Measurements from ENCODE around the gene HHAT.

HHAT gene

DNA sequence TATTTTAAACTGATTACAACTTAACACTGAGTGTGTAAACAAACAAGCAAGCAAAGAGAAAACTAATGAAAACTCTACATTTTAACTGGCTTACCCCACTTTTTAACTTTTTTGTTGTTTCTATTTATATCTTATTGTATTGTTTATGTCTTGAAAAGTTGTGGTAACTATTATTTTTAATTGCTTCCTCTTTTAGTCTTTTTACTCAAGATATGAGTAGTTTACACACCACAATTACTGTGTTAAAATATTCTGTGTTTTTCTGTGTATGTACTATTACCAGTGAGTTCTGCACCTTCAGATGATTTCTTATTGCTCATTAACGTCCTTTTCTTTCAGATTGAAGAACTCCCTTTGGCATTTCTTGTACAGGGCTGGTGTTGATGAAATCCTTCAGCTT lies 4.7 kb upstream of the HHAT start:
- no peak overlapping the region for H2AFZ ChIP-seq (ENCODE audit: low read depth, low read length)
- H3K79me1 ChIP-seq (replicated peaks; ENCODE audit: low read length, poor library complexity, severe bottlenecking) = no peaks in the 10 kb centered on the region
- peaks cover 3% of the 10 kb centered on the region for H3K4me1 ChIP-seq (ENCODE audit: control insufficient read depth, insufficient read depth, low read depth, low read length)
- H3K18ac ChIP-seq (ENCODE audit: low read depth in 1 of 2, low read length in 2 of 2) = no peak overlapping the region
- no peak overlapping the region for H2AK5ac ChIP-seq (ENCODE audit: low read length, severe bottlenecking)
- peaks cover 6% of the 10 kb centered on the region for H3K9me3 ChIP-seq (ENCODE audit: control insufficient read depth, low read length)
- H3K4me2 ChIP-seq (ENCODE audit: low read length, poor library complexity, severe bottlenecking) = no peak overlapping the region
- no peak overlapping the region for H3K23ac ChIP-seq (ENCODE audit: low read length in 2 of 2)
- H3K9ac ChIP-seq (ENCODE audit: low read length) = no peak overlapping the region
- H3K36me3 ChIP-seq (ENCODE audit: control insufficient read depth in 1 of 2, insufficient read depth in 2 of 2, low read depth in 1 of 2, low read length in 2 of 2) = no peaks in the 10 kb centered on the region
- H2BK120ac ChIP-seq (ENCODE audit: low read depth, low read length) = no peak overlapping the region
- no peak overlapping the region for H4K91ac ChIP-seq (ENCODE audit: low read length)
- no peak overlapping the region for H2BK5ac ChIP-seq (ENCODE audit: low read depth, low read length, poor library complexity, severe bottlenecking)
- no peaks in the 10 kb centered on the region for H3K27me3 ChIP-seq (ENCODE audit: control insufficient read depth in 1 of 2, insufficient read depth in 1 of 2, low read length in 2 of 2)
- H3K4me3 ChIP-seq (ENCODE audit: insufficient read depth in 1 of 2, low read depth in 1 of 2, low read length in 2 of 2) = no peak overlapping the region
- 80% methylated on average over 1 of the region's 1 CpG for WGBS
- H2BK15ac ChIP-seq (ENCODE audit: low read depth, poor library complexity, severe bottlenecking) = no peak overlapping the region
- DNase-seq = no peak
- no peak overlapping the region for H3K14ac ChIP-seq (ENCODE audit: low read length in 2 of 2)
- H2BK12ac ChIP-seq (ENCODE audit: low read length in 2 of 2) = no peak overlapping the region
- H3K27ac ChIP-seq (ENCODE audit: low read length, poor library complexity, severe bottlenecking) = no peak overlapping the region
- no peak overlapping the region for H3K4ac ChIP-seq (ENCODE audit: low read depth in 1 of 2, low read length in 2 of 2)
- H4K8ac ChIP-seq (ENCODE audit: low read length) = no peak overlapping the region

- Histone ChIP-seq H3K4me2 (ENCODE audit: low read length, poor library complexity, severe bottlenecking) (no peak overlapping the region), H3K14ac (ENCODE audit: low read length in 2 of 2) (no peak overlapping the region), H3K18ac (ENCODE audit: low read depth in 1 of 2, low read length in 2 of 2) (no peak overlapping the region), H2BK5ac (ENCODE audit: low read depth, low read length, poor library complexity, severe bottlenecking) (no peak overlapping the region), H3K9ac (ENCODE audit: low read length) (no peak overlapping the region), H4K91ac (ENCODE audit: low read length) (no peak overlapping the region), H3K27me3 (ENCODE audit: control insufficient read depth in 1 of 2, insufficient read depth in 1 of 2, low read length in 2 of 2) (no peaks in the 10 kb centered on the region), H3K23ac (ENCODE audit: low read length in 2 of 2) (no peak overlapping the region), H3K4me3 (ENCODE audit: insufficient read depth in 1 of 2, low read depth in 1 of 2, low read length in 2 of 2) (no peak overlapping the region), H3K36me3 (ENCODE audit: control insufficient read depth in 1 of 2, insufficient read depth in 2 of 2, low read depth in 1 of 2, low read length in 2 of 2) (no peaks in the 10 kb centered on the region), H3K4ac (ENCODE audit: low read depth in 1 of 2, low read length in 2 of 2) (no peak overlapping the region), H2AK5ac (ENCODE audit: low read length, severe bottlenecking) (no peak overlapping the region), H2BK120ac (ENCODE audit: low read depth, low read length) (no peak overlapping the region), H3K79me1 (replicated peaks; ENCODE audit: low read length, poor library complexity, severe bottlenecking) (peaks cover 1% of the 10 kb centered on the region), H3K27ac (ENCODE audit: low read length, poor library complexity, severe bottlenecking) (no peak overlapping the region), H2BK12ac (ENCODE audit: low read length in 2 of 2) (no peak overlapping the region), H2BK15ac (ENCODE audit: low read depth, poor library complexity, severe bottlenecking) (no peak overlapping the region), H3K4me1 (ENCODE audit: control insufficient read depth, insufficient read depth, low read depth, low read length) (peaks cover 3% of the 10 kb centered on the region), H4K8ac (ENCODE audit: low read length) (no peak overlapping the region), H2AFZ (ENCODE audit: low read depth, low read length) (no peak overlapping the region), H3K9me3 (ENCODE audit: control insufficient read depth, low read length) (peaks cover 6% of the 10 kb centered on the region)
- WGBS = 83% methylated on average over 1 of the region's 1 CpG
- DNase-seq = no peak
Measured at GRCh38 chr1:210325026-210325670, 3.6 kb upstream of the HHAT start.

GRCh38 chr1:210328032-210328745 lies 513 bp upstream of the HHAT start:
- peak overlapping the region; percentile 90 for H2BK5ac ChIP-seq (ENCODE audit: low read depth, low read length, poor library complexity, severe bottlenecking)
- no peak for DNase-seq
- peak overlapping the region; percentile 11 for H2BK120ac ChIP-seq (ENCODE audit: low read depth, low read length)
- peak overlapping the region in 1 of 2 experiments; percentile 87 for H2BK12ac ChIP-seq (ENCODE audit: low read length in 2 of 2)
- peaks cover 5% of the 10 kb centered on the region for H3K4me1 ChIP-seq (ENCODE audit: control insufficient read depth, insufficient read depth, low read depth, low read length)
- H3K27ac ChIP-seq (ENCODE audit: low read length, poor library complexity, severe bottlenecking) = peak overlapping the region; percentile 74
- peak overlapping the region; percentile 91 for H3K4me2 ChIP-seq (ENCODE audit: low read length, poor library complexity, severe bottlenecking)
- H2BK15ac ChIP-seq (ENCODE audit: low read depth, poor library complexity, severe bottlenecking) = peak overlapping the region; percentile 100
- H3K14ac ChIP-seq (ENCODE audit: low read length in 2 of 2) = peak overlapping the region in 1 of 2 experiments; percentile 83
- peak overlapping the region; percentile 81 to 87 for H3K4me3 ChIP-seq (ENCODE audit: insufficient read depth in 1 of 2, low read depth in 1 of 2, low read length in 2 of 2)
- 28% methylated on average over 15 of the region's 19 CpGs for WGBS
- H3K79me1 ChIP-seq (replicated peaks; ENCODE audit: low read length, poor library complexity, severe bottlenecking) = peaks cover 6% of the 10 kb centered on the region
- peaks cover 6% of the 10 kb centered on the region for H3K9me3 ChIP-seq (ENCODE audit: control insufficient read depth, low read length)
- H3K9ac ChIP-seq (ENCODE audit: low read length) = peak overlapping the region; percentile 97
- peak overlapping the region; percentile 99 for H4K8ac ChIP-seq (ENCODE audit: low read length)
- H3K36me3 ChIP-seq (ENCODE audit: control insufficient read depth in 1 of 2, insufficient read depth in 2 of 2, low read depth in 1 of 2, low read length in 2 of 2) = no peaks in the 10 kb centered on the region
- peak overlapping the region; percentile 90 for H2AFZ ChIP-seq (ENCODE audit: low read depth, low read length)
- no peak overlapping the region for H3K23ac ChIP-seq (ENCODE audit: low read length in 2 of 2)
- no peaks in the 10 kb centered on the region for H3K27me3 ChIP-seq (ENCODE audit: control insufficient read depth in 1 of 2, insufficient read depth in 1 of 2, low read length in 2 of 2)
- H2AK5ac ChIP-seq (ENCODE audit: low read length, severe bottlenecking) = no peak overlapping the region
- H3K4ac ChIP-seq (ENCODE audit: low read depth in 1 of 2, low read length in 2 of 2) = peak overlapping the region; percentile 94 to 95
- H3K18ac ChIP-seq (ENCODE audit: low read depth in 1 of 2, low read length in 2 of 2) = peak overlapping the region; percentile 81 to 98
- H4K91ac ChIP-seq (ENCODE audit: low read length) = peak overlapping the region; percentile 96

- no peak overlapping the region for H2BK5ac ChIP-seq (ENCODE audit: low read depth, low read length, poor library complexity, severe bottlenecking)
- no peak overlapping the region for H2AFZ ChIP-seq (ENCODE audit: low read depth, low read length)
- H2AK5ac ChIP-seq (ENCODE audit: low read length, severe bottlenecking) = no peak overlapping the region
- no peak overlapping the region for H3K4me2 ChIP-seq (ENCODE audit: low read length, poor library complexity, severe bottlenecking)
- DNase-seq = peak; percentile 26
- no peak overlapping the region for H2BK15ac ChIP-seq (ENCODE audit: low read depth, poor library complexity, severe bottlenecking)
- H3K79me1 ChIP-seq (replicated peaks; ENCODE audit: low read length, poor library complexity, severe bottlenecking) = peaks cover 6% of the 10 kb centered on the region
- no peak overlapping the region for H3K4me3 ChIP-seq (ENCODE audit: insufficient read depth in 1 of 2, low read depth in 1 of 2, low read length in 2 of 2)
- no peak overlapping the region for H3K4ac ChIP-seq (ENCODE audit: low read depth in 1 of 2, low read length in 2 of 2)
- H3K23ac ChIP-seq (ENCODE audit: low read length in 2 of 2) = no peak overlapping the region
- no peak overlapping the region for H2BK120ac ChIP-seq (ENCODE audit: low read depth, low read length)
- H3K27me3 ChIP-seq (ENCODE audit: control insufficient read depth in 1 of 2, insufficient read depth in 1 of 2, low read length in 2 of 2) = no peaks in the 10 kb centered on the region
- H3K18ac ChIP-seq (ENCODE audit: low read depth in 1 of 2, low read length in 2 of 2) = no peak overlapping the region
- H3K9me3 ChIP-seq (ENCODE audit: control insufficient read depth, low read length) = peaks cover 4% of the 10 kb centered on the region
- no peak overlapping the region for H2BK12ac ChIP-seq (ENCODE audit: low read length in 2 of 2)
- 78% methylated on average over 7 of the region's 7 CpGs for WGBS
- H3K27ac ChIP-seq (ENCODE audit: low read length, poor library complexity, severe bottlenecking) = no peak overlapping the region
- H3K36me3 ChIP-seq (ENCODE audit: control insufficient read depth in 1 of 2, insufficient read depth in 2 of 2, low read depth in 1 of 2, low read length in 2 of 2) = no peaks in the 10 kb centered on the region
- H3K4me1 ChIP-seq (ENCODE audit: control insufficient read depth, insufficient read depth, low read depth, low read length) = peaks cover 5% of the 10 kb centered on the region
- no peak overlapping the region for H4K91ac ChIP-seq (ENCODE audit: low read length)
- no peak overlapping the region for H3K14ac ChIP-seq (ENCODE audit: low read length in 2 of 2)
- no peak overlapping the region for H3K9ac ChIP-seq (ENCODE audit: low read length)
- no peak overlapping the region for H4K8ac ChIP-seq (ENCODE audit: low read length)
Measured at GRCh38 chr1:210330279-210330866, 1.7 kb downstream of the HHAT start.

All from mesenchymal stem cell (in vitro differentiated cells and primary cell).